ENCODE results near the gene TRMU.
"Not testable (repeated sequence)": the region's sequence is repeated elsewhere in the genome, so short reads cannot be mapped to it uniquely, and the experiment has no call there.

DNA sequence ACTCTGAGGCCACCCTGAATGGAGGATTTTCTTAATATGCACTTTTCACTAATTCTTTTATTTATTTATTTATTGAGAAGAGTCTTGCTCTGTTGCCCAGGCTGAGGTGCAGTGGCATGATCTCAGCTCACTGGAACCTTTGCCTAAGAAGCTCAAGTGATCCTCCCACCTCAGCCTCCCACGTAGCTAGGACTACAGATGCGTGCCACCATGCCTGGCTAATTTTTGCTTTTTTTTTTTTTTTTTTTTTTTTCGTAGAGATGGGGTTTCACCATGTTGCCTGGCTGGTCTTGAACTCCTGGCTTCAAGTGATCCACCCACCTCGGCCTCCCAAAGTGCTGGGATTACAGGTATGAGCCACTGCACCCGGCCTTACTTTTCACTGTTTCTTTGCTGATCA is 61.5 kb downstream of the TRMU start:
- TF ChIP-seq, protein P1, sequence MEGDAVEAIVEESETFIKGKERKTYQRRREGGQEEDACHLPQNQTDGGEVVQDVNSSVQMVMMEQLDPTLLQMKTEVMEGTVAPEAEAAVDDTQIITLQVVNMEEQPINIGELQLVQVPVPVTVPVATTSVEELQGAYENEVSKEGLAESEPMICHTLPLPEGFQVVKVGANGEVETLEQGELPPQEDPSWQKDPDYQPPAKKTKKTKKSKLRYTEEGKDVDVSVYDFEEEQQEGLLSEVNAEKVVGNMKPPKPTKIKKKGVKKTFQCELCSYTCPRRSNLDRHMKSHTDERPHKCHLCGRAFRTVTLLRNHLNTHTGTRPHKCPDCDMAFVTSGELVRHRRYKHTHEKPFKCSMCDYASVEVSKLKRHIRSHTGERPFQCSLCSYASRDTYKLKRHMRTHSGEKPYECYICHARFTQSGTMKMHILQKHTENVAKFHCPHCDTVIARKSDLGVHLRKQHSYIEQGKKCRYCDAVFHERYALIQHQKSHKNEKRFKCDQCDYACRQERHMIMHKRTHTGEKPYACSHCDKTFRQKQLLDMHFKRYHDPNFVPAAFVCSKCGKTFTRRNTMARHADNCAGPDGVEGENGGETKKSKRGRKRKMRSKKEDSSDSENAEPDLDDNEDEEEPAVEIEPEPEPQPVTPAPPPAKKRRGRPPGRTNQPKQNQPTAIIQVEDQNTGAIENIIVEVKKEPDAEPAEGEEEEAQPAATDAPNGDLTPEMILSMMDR (IDR thresholded peaks at IDR 0.05), result not testable (repeated sequence)
- not testable (repeated sequence) for TF ChIP-seq EZH2 (IDR thresholded peaks at IDR 0.05)

Data from neural progenitor cell (in vitro differentiated cells).